GM23338 (cell line): ENCODE results near the gene AK3. TPM values are rescaled to one million over a fixed set of nuclear protein-coding genes. Genes with fewer than 3 reads are reported as not detected.

ENCODE experiments used
- ATAC-seq: fragments of 200-7000 bp; cut with Tn5 transposase; 3 replicates; pipeline ENCODE4 v1.9.1; 2020
- DNase-seq: peaks from one replicate; pipeline ENCODE4 v3.0.0-alpha.2; 2015; ENCODE audit warnings: low spot score
- H2AFZ ChIP-seq: fragments of 200-600 bp; sonication (generic); 2 replicates; pipeline ENCODE4 v1.8.0; 2016; ENCODE audit warnings: antibody characterized with exemption, mild to moderate bottlenecking, moderate library complexity
- H3F3A ChIP-seq: fragments of 200-600 bp; sonication (generic); replicated peaks from 2 replicates; pipeline ENCODE4 v1.8.0; 2017; ENCODE audit warnings: antibody characterized with exemption, mixed run types, low read depth
- H3K27ac ChIP-seq: fragments of 200-600 bp; sonication (generic); 2 replicates; pipeline ENCODE4 v1.6.1; 2016; ENCODE audit warnings: low read depth
- H3K27me3 ChIP-seq: fragments of 200-600 bp; sonication (generic); 2 replicates; pipeline ENCODE4 v1.8.0; 2016; ENCODE audit warnings: mild to moderate bottlenecking, mixed run types, moderate library complexity; ENCODE audit not compliant: insufficient read depth
- H3K36me3 ChIP-seq: fragments of 200-600 bp; sonication (generic); 2 replicates; pipeline ENCODE4 v1.8.0; 2016; ENCODE audit warnings: mild to moderate bottlenecking; ENCODE audit not compliant: insufficient read depth
- H3K4me1 ChIP-seq: fragments of 200-600 bp; sonication (generic); 2 replicates; pipeline ENCODE4 v1.8.0; 2016; ENCODE audit warnings: mild to moderate bottlenecking, moderate library complexity; ENCODE audit not compliant: insufficient read depth
- H3K4me2 ChIP-seq: fragments of 200-600 bp; sonication (generic); 2 replicates; pipeline ENCODE4 v1.7.1; 2017; ENCODE audit warnings: mixed run types
- H3K4me3 ChIP-seq: fragments of 200-600 bp; sonication (generic); 2 replicates; pipeline ENCODE4 v1.6.1; 2016; ENCODE audit warnings: mixed run types
- H3K79me2 ChIP-seq: fragments of 200-600 bp; sonication (generic); replicated peaks from 2 replicates; pipeline ENCODE4 v1.8.0; 2017; ENCODE audit warnings: mild to moderate bottlenecking; ENCODE audit not compliant: insufficient read depth
- H3K9me2 ChIP-seq: fragments of 200-600 bp; sonication (generic); 2 replicates; pipeline ENCODE4 v1.8.0; 2017; ENCODE audit not compliant: insufficient read depth
- H4K20me1 ChIP-seq: fragments of 200-600 bp; sonication (generic); replicated peaks from 2 replicates; pipeline ENCODE4 v1.8.0; 2017; ENCODE audit warnings: mild to moderate bottlenecking; ENCODE audit not compliant: insufficient read depth
- H3K27ac Mint-ChIP-seq: 2 replicates; pipeline ENCODE4 v1.8.0; 2020; ENCODE audit warnings: inconsistent platforms, mild to moderate bottlenecking, moderate library complexity, mixed read lengths
- H3K27me3 Mint-ChIP-seq: 3 replicates; pipeline ENCODE4 v1.8.0; 2022; ENCODE audit warnings: low read depth, mild to moderate bottlenecking, moderate library complexity, mixed read lengths, inconsistent platforms; ENCODE audit not compliant: insufficient read depth, poor library complexity
- H3K36me3 Mint-ChIP-seq: 3 replicates; pipeline ENCODE4 v1.8.0; 2021; ENCODE audit warnings: low read depth, mild to moderate bottlenecking, inconsistent platforms, moderate library complexity, mixed read lengths
- H3K4me1 Mint-ChIP-seq: 3 replicates; pipeline ENCODE4 v1.8.0; 2020; ENCODE audit warnings: mild to moderate bottlenecking, inconsistent platforms, mixed read lengths
- H3K4me3 Mint-ChIP-seq: 3 replicates; pipeline ENCODE4 v1.8.0; 2021; ENCODE audit warnings: moderate library complexity, mild to moderate bottlenecking, inconsistent platforms, mixed read lengths
- H3K9me3 Mint-ChIP-seq: 3 replicates; pipeline ENCODE4 v1.8.0; 2020; ENCODE audit warnings: moderate library complexity, mild to moderate bottlenecking, inconsistent platforms, mixed read lengths
- CTCF ChIP-seq, 2 experiments: fragments of 200-600 bp in 1 of 2; sonication (generic) in 1 of 2; conservative IDR thresholded peaks; 2 replicates each; pipeline versions ENCODE4 v1.5.1 to v1.6.1; 2016 to 2017; ENCODE audit warnings: antibody characterized with exemption in 2 of 2, low read depth in 2 of 2, mild to moderate bottlenecking in 2 of 2, moderate library complexity in 1 of 2
- NANOG ChIP-seq: IDR thresholded peaks from 2 replicates; pipeline ENCODE4 v1.6.1; 2016; ENCODE audit warnings: antibody characterized with exemption, borderline replicate concordance
- POLR2AphosphoS5 ChIP-seq: IDR thresholded peaks from 2 replicates; pipeline ENCODE4 v1.6.1; 2016; ENCODE audit warnings: antibody characterized with exemption, low read depth
- ZNF462 ChIP-seq: fragments of 250-450 bp; sonication (Bioruptor Pico); IDR thresholded peaks from 2 replicates; pipeline ENCODE4 v1.5.0; 2020; ENCODE audit warnings: mild to moderate bottlenecking, moderate library complexity
- polyA plus RNA-seq: library from polyadenylated mRNA; unstranded; fragments of >200 nt; fragmentation: Nextera tagmentation; extraction: Ambion mirVana; gene quantifications from 2 replicates; pipeline ENCODE4 v1.2.1, GENCODE V29; 2016
- total RNA-seq: library from RNA; depleted of rRNA; stranded (reverse); fragments of >200 nt; shearing (Covaris generic); gene quantifications from 2 replicates; pipeline ENCODE4 v1.2.3, GENCODE V29; 2014

The AK3 gene
- total and polyA plus RNA-seq, 2 experiments from 2014 or later: 30.1 to 40.2 TPM

GRCh38 chr9:4663956-4664355 is 77.0 kb downstream of the AK3 start (continued):
- no peak for TF ChIP-seq ZNF462 (CRISPR knock-in tag)
- TF ChIP-seq CTCF (conservative IDR thresholded peaks at IDR 0.05; ENCODE audit: low read depth in 2 of 2): no peak

- peak overlapping the region; percentile 75 for H3K4me3 Mint-ChIP-seq
- peaks cover 5% of the 10 kb centered on the region for H3K27me3 Mint-ChIP-seq
- Histone ChIP-seq H3K4me1 (peaks cover 40% of the 10 kb centered on the region), H3K36me3 (no peaks in the 10 kb centered on the region), H4K20me1 (no peaks in the 10 kb centered on the region), H3K4me2 (peak overlapping the region; percentile 89), H3F3A (no peaks in the 10 kb centered on the region), H3K9me2 (no peaks in the 10 kb centered on the region), H3K79me2 (peaks cover 13% of the 10 kb centered on the region; the same call in 1 of the 2 replicates), H3K27me3 (0 out of 2 replicates have a peak, but pooled peaks cover 2% of the 10 kb centered on the region), H3K4me3 (peak overlapping the region; percentile 79), H2AFZ (0 out of 2 replicates have a peak overlapping the region, but pooled peaks have one; percentile 15), H3K27ac (no peak overlapping the region)
- H3K27ac Mint-ChIP-seq: peak overlapping the region; percentile 47; the same call in 1 of the 2 replicates
- H3K36me3 Mint-ChIP-seq: peaks cover 4% of the 10 kb centered on the region; the same call in 1 of the 3 replicates
- ATAC-seq (no peak; the same call in 1 of the 3 replicates), DNase-seq (peak; percentile 20)
- 0 out of 3 replicates have a peak, but pooled peaks cover 3% of the 10 kb centered on the region for H3K9me3 Mint-ChIP-seq
- H3K4me1 Mint-ChIP-seq: peaks cover 49% of the 10 kb centered on the region
- TF ChIP-seq NANOG (no peak), POLR2AphosphoS5 (no peak), ZNF462 (CRISPR knock-in tag) (no peak)
Observed at GRCh38 chr9:4662989-4663792, 77.8 kb downstream of the AK3 start.
